GM18858 (cell line): ENCODE results near the gene GNAL.

Experiments
- ATAC-seq: cut with Tn5 transposase; IDR thresholded peaks from one replicate; pipeline ENCODE4 v1.9.1; 2021; ENCODE audit not compliant: unreplicated experiment

The GNAL gene

GRCh38 chr18:11759456-11759855, 70.4 kb downstream of the GNAL start:
- no peak for ATAC-seq

- no peak for ATAC-seq
Observed at GRCh38 chr18:11760498-11761167, 71.6 kb downstream of the GNAL start.

- no peak for ATAC-seq
Observed at GRCh38 chr18:11761553-11761952, 72.5 kb downstream of the GNAL start.

GRCh38 chr18:11762429-11762828, 73.4 kb downstream of the GNAL start:
- no peak for ATAC-seq

- no peak for ATAC-seq
Observed at GRCh38 chr18:11767329-11767728, 78.3 kb downstream of the GNAL start.

GRCh38 chr18:11767935-11768334, 78.9 kb downstream of the GNAL start:
- ATAC-seq: no peak

- ATAC-seq: no peak
Observed at GRCh38 chr18:11775436-11776174, 86.5 kb downstream of the GNAL start.

- ATAC-seq: no peak
Observed at GRCh38 chr18:11780042-11780441, 91.0 kb downstream of the GNAL start.

GRCh38 chr18:11783716-11784331, 94.8 kb downstream of the GNAL start:
- ATAC-seq: no peak

GRCh38 chr18:11784674-11785304, 95.7 kb downstream of the GNAL start:
- no peak for ATAC-seq

GRCh38 chr18:11785444-11786055, 96.5 kb downstream of the GNAL start:
- no peak for ATAC-seq

- ATAC-seq: no peak
Observed at GRCh38 chr18:11789716-11790510, 100.8 kb downstream of the GNAL start.

- no peak for ATAC-seq
Observed at GRCh38 chr18:11791131-11791530, 102.1 kb downstream of the GNAL start.

GRCh38 chr18:11792632-11793031, 103.6 kb downstream of the GNAL start:
- ATAC-seq: no peak

GRCh38 chr18:11794195-11794594, 105.1 kb downstream of the GNAL start:
- ATAC-seq: no peak

- ATAC-seq: no peak
Observed at GRCh38 chr18:11795916-11796315, 106.9 kb downstream of the GNAL start.

GRCh38 chr18:11798271-11798670, 109.2 kb downstream of the GNAL start:
- no peak for ATAC-seq

GRCh38 chr18:11799066-11799465, 110.0 kb downstream of the GNAL start:
- ATAC-seq: no peak

GRCh38 chr18:11800566-11801334, 111.7 kb downstream of the GNAL start:
- ATAC-seq: no peak

GRCh38 chr18:11801573-11801972, 112.5 kb downstream of the GNAL start:
- no peak for ATAC-seq
